ENCODE measurements around the gene MTREX.

DNA sequence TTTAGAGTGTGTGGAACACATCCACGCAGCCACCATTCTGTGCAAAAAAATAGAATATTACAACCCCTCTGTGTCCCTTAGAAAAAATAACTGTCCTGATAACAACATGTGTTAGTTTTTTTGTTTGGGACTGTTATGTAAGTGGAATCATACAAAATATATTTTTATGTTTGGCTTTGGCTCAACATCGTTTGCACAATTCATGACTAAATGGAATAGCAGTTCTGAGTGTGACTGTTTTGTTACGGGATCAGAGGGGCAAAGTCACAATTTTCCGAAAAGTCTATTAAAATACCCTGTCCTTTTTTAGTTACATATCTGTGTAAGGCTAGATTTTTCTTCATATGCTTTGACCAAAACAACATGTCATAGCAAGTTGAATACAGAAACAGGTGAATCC, 12.8 kb downstream of the MTREX start:
- TF ChIP-seq POLR2A (IDR thresholded peaks at IDR 0.05) (no peak), CTCF (IDR thresholded peaks at IDR 0.05) (no peak)
